Sigmoid colon (tissue), 4 donors: ENCODE data around the gene TENM3.

ENCODE experiments used
- CTCF ChIP-seq, 4 experiments: fragments of 450-650 bp in 3 of 4; fragments of 200-600 bp in 1 of 4; IDR thresholded peaks; one replicate each; pipeline ENCODE4 v1.5.1; 2016 to 2019; ENCODE audit warnings: antibody characterized with exemption in 4 of 4, mild to moderate bottlenecking in 3 of 4, moderate library complexity in 2 of 4
- EP300 ChIP-seq, 4 donors: sonication (generic); formaldehyde crosslinking; IDR thresholded peaks; one replicate each; pipeline ENCODE4 v1.6.1; 2017; ENCODE audit warnings: antibody characterized with exemption in 4 of 4
- POLR2A ChIP-seq, 2 donors: fragments of 450-650 bp; IDR thresholded peaks; one replicate each; pipeline ENCODE4 v1.6.1; 2016; ENCODE audit warnings: antibody characterized with exemption in 2 of 2, mild to moderate bottlenecking in 2 of 2, moderate library complexity in 2 of 2

GRCh38 chr4:182286931-182287330 lies 43.7 kb downstream of the TENM3 start:
- TF ChIP-seq POLR2A (IDR thresholded peaks at IDR 0.05) (no peak), CTCF (IDR thresholded peaks at IDR 0.05) (no peak), EP300 (IDR thresholded peaks at IDR 0.05) (no peak)
